Activated CD4-positive, alpha-beta T cell treated with anti-CD3 and anti-CD28 coated beads, Interleukin-2, Interleukin-6, amounts not matched to agents 100 ng/mL and 50 ng/mL, durations not matched to agents 16 hours and 8 hours (primary cell): ENCODE results near the gene YIF1A.

Experiments used
- DNase-seq: peaks from one replicate; pipeline ENCODE4 v3.0.0-alpha.2; 2020

YIF1A gene

GRCh38 chr11:66239998-66240780 is 48.8 kb downstream of the YIF1A start:
- no peak for DNase-seq

DNA sequence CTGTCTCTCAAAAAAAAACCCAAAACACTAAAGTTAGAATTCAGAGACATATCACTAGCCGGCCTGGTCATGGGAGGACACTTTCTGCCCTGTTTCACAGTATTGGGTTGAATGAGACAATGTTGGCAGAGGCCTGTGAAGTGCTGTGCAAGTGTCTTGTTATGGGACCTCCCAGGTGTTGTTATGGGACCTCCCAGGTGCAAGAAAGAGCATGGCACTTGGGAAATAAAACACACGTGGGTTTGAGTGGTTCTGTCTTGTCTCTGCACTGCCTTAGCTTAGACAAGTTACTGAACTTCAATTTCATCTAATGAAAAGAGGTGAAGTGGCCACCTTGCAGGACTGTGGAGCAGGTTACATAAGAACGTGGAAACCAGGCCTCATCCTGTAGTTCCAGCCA is 49.4 kb downstream of the YIF1A start:
- DNase-seq = no peak

GRCh38 chr11:66238786-66239413 is 50.0 kb downstream of the YIF1A start:
- no peak for DNase-seq

DNA sequence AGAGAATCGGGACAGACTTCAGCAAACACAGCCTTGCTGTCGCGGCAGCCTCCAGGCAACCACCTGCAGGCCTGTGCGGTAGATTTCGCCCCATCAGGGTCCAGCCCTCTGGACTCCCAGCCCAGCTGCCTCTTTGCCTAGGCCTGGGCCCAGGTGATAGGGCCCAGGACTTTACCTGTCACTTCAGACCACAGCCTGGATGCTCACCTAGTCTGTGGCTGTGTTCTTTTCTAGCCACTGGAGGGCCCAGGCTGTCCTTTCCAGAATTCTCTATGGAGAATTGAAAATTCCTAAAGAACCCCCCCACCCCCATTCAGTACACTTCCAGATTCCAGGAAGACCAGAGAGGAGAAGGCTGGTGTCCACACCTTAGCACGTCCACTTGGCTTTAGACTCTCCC is 51.1 kb downstream of the YIF1A start:
- no peak for DNase-seq

DNA sequence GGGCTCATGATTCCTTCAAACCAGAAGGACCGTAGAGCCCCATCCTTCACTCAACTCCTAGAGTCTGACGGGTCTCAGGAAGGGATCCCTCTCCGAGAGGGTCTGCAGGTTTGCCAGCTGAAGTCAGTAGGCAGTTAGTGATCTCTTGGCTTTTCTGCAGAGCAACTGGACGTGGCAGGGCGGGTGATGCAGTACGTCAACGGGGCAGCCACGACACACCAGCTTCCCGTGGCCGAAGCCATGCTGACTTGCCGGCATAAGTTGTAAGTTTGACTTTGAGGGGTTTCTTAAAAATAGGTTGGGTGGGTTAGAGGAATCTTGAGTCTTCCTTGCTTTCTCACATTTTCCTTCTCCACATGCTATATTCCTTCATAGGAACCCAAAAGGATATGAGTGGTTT is 53.8 kb downstream of the YIF1A start:
- DNase-seq = no peak
